HEK293 (cell line): ENCODE measurements around the gene MCTS1.

Experiments used
- CTCF ChIA-PET: fragments of 350-600 bp; formaldehyde crosslinking; extraction: SDS; loops from one replicate; lab custom pipeline; 2021; ENCODE audit warnings: antibody characterized with exemption; lab: Yijun Ruan, JAX
- POLR2A ChIA-PET: fragments of 300-600 bp; formaldehyde crosslinking; extraction: SDS; loops from one replicate; lab custom pipeline; 2020; ENCODE audit warnings: antibody characterized with exemption, inconsistent platforms; lab: Yijun Ruan, JAX
- H3K27ac ChIP-seq: fragments of 200-500 bp; sonication (Bioruptor generic); 2 replicates; pipeline ENCODE4 v1.5.1; 2014; ENCODE audit warnings: low read depth, low read length, control low read depth, inconsistent platforms; ENCODE audit errors: extremely low read depth
- H3K36me3 ChIP-seq, 2 experiments: fragments of 200-500 bp in 1 of 2; sonication (Bioruptor generic) in 1 of 2; 1 replicate in 1 of 2; 2 replicates in 1 of 2; pipeline ENCODE4 v1.5.1; 2014 to 2017; ENCODE audit warnings: inconsistent platforms in 2 of 2, low read length in 2 of 2; ENCODE audit not compliant: control insufficient read depth in 2 of 2, insufficient read depth in 1 of 2
- H3K4me1 ChIP-seq: fragments of 200-500 bp; sonication (Bioruptor generic); 2 replicates; pipeline ENCODE4 v1.5.1; 2014; ENCODE audit warnings: mild to moderate bottlenecking, low read length, inconsistent platforms; ENCODE audit not compliant: control insufficient read depth, insufficient read depth
- H3K4me3 ChIP-seq: 2 replicates; pipeline ENCODE4 v1.5.1; 2011; ENCODE audit warnings: low read depth, mild to moderate bottlenecking, control low read depth, low read length, moderate library complexity
- H3K9me3 ChIP-seq: fragments of 200-500 bp; sonication (Bioruptor generic); 2 replicates; pipeline ENCODE4 v1.5.1; 2014; ENCODE audit warnings: low read depth, low read length, inconsistent platforms; ENCODE audit not compliant: control insufficient read depth, insufficient read depth
- BCL11A ChIP-seq: fragments of 450-650 bp; formaldehyde crosslinking; IDR thresholded peaks from 2 replicates; pipeline ENCODE4 v1.5.1; 2016; ENCODE audit warnings: low read depth, missing biosample characterization, missing genetic modification characterization
- KLF8 ChIP-seq: fragments of 450-650 bp; formaldehyde crosslinking; IDR thresholded peaks from 2 replicates; pipeline ENCODE4 v1.5.1; 2016; ENCODE audit warnings: missing biosample characterization, missing genetic modification characterization
- OSR2 ChIP-seq: fragments of 450-650 bp; formaldehyde crosslinking; IDR thresholded peaks from 2 replicates; pipeline ENCODE4 v1.5.1; 2016; ENCODE audit warnings: missing biosample characterization, missing genetic modification characterization
- SALL2 ChIP-seq: fragments of 450-650 bp; formaldehyde crosslinking; IDR thresholded peaks from 2 replicates; pipeline ENCODE4 v1.5.0; 2017; ENCODE audit warnings: missing biosample characterization, mild to moderate bottlenecking, missing genetic modification characterization, borderline replicate concordance
- TCF7L2 ChIP-seq: IDR thresholded peaks from 2 replicates; pipeline ENCODE4 v1.6.1; 2011; ENCODE audit warnings: low read depth, mild to moderate bottlenecking, inconsistent platforms, low read length, moderate library complexity, borderline replicate concordance
- ZFP3 ChIP-seq: fragments of 450-650 bp; formaldehyde crosslinking; IDR thresholded peaks from 2 replicates; pipeline ENCODE4 v1.5.1; 2016; ENCODE audit warnings: low read depth, missing biosample characterization, missing genetic modification characterization
- ZIC2 ChIP-seq: fragments of 450-650 bp; formaldehyde crosslinking; IDR thresholded peaks from 2 replicates; pipeline ENCODE4 v1.5.1; 2016; ENCODE audit warnings: missing biosample characterization, missing genetic modification characterization
- ZNF114 ChIP-seq: fragments of 450-650 bp; formaldehyde crosslinking; IDR thresholded peaks from 2 replicates; pipeline ENCODE4 v1.5.0; 2017; ENCODE audit warnings: missing biosample characterization, missing genetic modification characterization
- ZNF132 ChIP-seq: fragments of 450-650 bp; formaldehyde crosslinking; IDR thresholded peaks from 2 replicates; pipeline ENCODE4 v1.5.1; 2017; ENCODE audit warnings: missing biosample characterization, missing genetic modification characterization, borderline replicate concordance
- ZNF155 ChIP-seq: fragments of 450-650 bp; formaldehyde crosslinking; IDR thresholded peaks from 2 replicates; pipeline ENCODE4 v1.5.1; 2016; ENCODE audit warnings: missing biosample characterization, missing genetic modification characterization
- ZNF473 ChIP-seq: fragments of 450-650 bp; formaldehyde crosslinking; IDR thresholded peaks from 2 replicates; pipeline ENCODE4 v1.5.1; 2017; ENCODE audit warnings: missing biosample characterization, missing genetic modification characterization
- ZNF544 ChIP-seq: fragments of 450-650 bp; formaldehyde crosslinking; IDR thresholded peaks from 2 replicates; pipeline ENCODE4 v1.5.0; 2017; ENCODE audit warnings: missing biosample characterization, missing genetic modification characterization
- ZNF548 ChIP-seq: fragments of 450-650 bp; formaldehyde crosslinking; IDR thresholded peaks from 2 replicates; pipeline ENCODE4 v1.5.1; 2016; ENCODE audit warnings: missing biosample characterization, missing genetic modification characterization
- ZNF624 ChIP-seq: fragments of 450-650 bp; formaldehyde crosslinking; IDR thresholded peaks from 2 replicates; pipeline ENCODE4 v1.5.1; 2017; ENCODE audit warnings: missing biosample characterization, missing genetic modification characterization
- ZNF670 ChIP-seq: fragments of 450-650 bp; formaldehyde crosslinking; IDR thresholded peaks from 2 replicates; pipeline ENCODE4 v1.5.1; 2016; ENCODE audit warnings: missing biosample characterization, missing genetic modification characterization, low read depth
- ZNF776 ChIP-seq: fragments of 450-650 bp; formaldehyde crosslinking; IDR thresholded peaks from 2 replicates; pipeline ENCODE4 v1.5.0; 2017; ENCODE audit warnings: missing biosample characterization, missing genetic modification characterization, borderline replicate concordance
- ZNF830 ChIP-seq: fragments of 450-650 bp; IDR thresholded peaks from 2 replicates; pipeline ENCODE4 v1.5.0; 2018; ENCODE audit warnings: missing biosample characterization, missing genetic modification characterization, low read depth, mild to moderate bottlenecking, moderate library complexity
- ZSCAN23 ChIP-seq: fragments of 450-650 bp; formaldehyde crosslinking; IDR thresholded peaks from 2 replicates; pipeline ENCODE4 v1.5.1; 2016; ENCODE audit warnings: missing biosample characterization, missing genetic modification characterization
- TF ChIP-seq, protein P1 (sequence below): fragments of 450-650 bp; formaldehyde crosslinking; IDR thresholded peaks from 2 replicates; pipeline ENCODE4 v1.5.1; 2016; ENCODE audit warnings: missing biosample characterization, missing genetic modification characterization, low read depth
- TF ChIP-seq, protein P2 (sequence below): fragments of 450-650 bp; formaldehyde crosslinking; IDR thresholded peaks from 2 replicates; pipeline ENCODE4 v1.5.1; 2016; ENCODE audit warnings: missing biosample characterization, missing genetic modification characterization
- TF ChIP-seq, protein P3 (sequence below): fragments of 450-650 bp; formaldehyde crosslinking; IDR thresholded peaks from 2 replicates; pipeline ENCODE4 v1.5.1; 2017; ENCODE audit warnings: missing biosample characterization, missing genetic modification characterization

Gene MCTS1

GRCh38 chrX:120564925-120565324 lies 39.0 kb upstream of the MCTS1 start:
- CTCF ChIA-PET: no interaction called here

DNA sequence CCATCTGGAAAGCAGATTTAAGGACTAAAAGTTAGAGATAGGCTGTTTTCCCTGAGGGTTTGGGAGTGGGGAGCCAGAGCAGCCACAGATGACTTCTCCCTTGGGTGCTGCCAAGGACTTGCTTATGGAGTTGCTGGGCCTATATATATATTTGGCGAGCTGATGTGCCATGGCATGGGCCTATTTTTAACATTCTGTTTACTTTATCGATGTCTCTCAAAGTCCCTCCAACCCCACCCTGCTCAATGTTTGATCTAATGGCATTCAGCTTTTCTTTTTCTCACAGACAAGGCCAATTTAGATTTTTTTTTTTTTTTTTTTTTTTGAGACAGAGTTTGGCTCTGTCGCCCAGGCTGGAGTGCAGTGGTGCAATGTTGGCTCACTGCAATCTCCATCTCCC lies 37.1 kb upstream of the MCTS1 start:
- H3K9me3 ChIP-seq: no peaks in the 10 kb centered on the region
- CTCF ChIA-PET: interaction anchor here (1.2 kb wide), 1 partner anchor 56 kb away, joined by 3 read pairs; no protein-coding TSS in a partner anchor
- no peaks in the 10 kb centered on the region for H3K4me1 ChIP-seq
- H3K4me3 ChIP-seq: no peak overlapping the region
- no peak overlapping the region for H3K27ac ChIP-seq
- H3K36me3 ChIP-seq: no peaks in the 10 kb centered on the region
- POLR2A ChIA-PET: no interaction called here
- TF ChIP-seq ZNF548 (tag by site-specific recombination): no peak
- TF ChIP-seq ZFP3: no peak
- TF ChIP-seq ZNF132 (tag by site-specific recombination): no peak
- TF ChIP-seq KLF8 (tag by site-specific recombination): no peak
- no peak for TF ChIP-seq ZNF830 (tag by site-specific recombination)
- TF ChIP-seq ZNF155 (tag by site-specific recombination): no peak
- no peak for TF ChIP-seq ZNF624 (tag by site-specific recombination)
- TF ChIP-seq BCL11A (tag by site-specific recombination): no peak
- TF ChIP-seq, all 188 proteins: peak for 0

More at GRCh38 chrX:120564925-120565324, 39.0 kb upstream of the MCTS1 start:
- Histone ChIP-seq H3K27ac (no peak overlapping the region), H3K4me3 (no peak overlapping the region), H3K4me1 (no peaks in the 10 kb centered on the region), H3K36me3 (no peaks in the 10 kb centered on the region), H3K9me3 (no peaks in the 10 kb centered on the region)
- TF ChIP-seq, protein P1, sequence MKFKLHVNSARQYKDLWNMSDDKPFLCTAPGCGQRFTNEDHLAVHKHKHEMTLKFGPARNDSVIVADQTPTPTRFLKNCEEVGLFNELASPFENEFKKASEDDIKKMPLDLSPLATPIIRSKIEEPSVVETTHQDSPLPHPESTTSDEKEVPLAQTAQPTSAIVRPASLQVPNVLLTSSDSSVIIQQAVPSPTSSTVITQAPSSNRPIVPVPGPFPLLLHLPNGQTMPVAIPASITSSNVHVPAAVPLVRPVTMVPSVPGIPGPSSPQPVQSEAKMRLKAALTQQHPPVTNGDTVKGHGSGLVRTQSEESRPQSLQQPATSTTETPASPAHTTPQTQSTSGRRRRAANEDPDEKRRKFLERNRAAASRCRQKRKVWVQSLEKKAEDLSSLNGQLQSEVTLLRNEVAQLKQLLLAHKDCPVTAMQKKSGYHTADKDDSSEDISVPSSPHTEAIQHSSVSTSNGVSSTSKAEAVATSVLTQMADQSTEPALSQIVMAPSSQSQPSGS (tag by site-specific recombination): no peak
- TF ChIP-seq ZNF670 (no peak), OSR2 (tag by site-specific recombination) (no peak), ZSCAN23 (no peak), ZNF776 (tag by site-specific recombination) (no peak), ZNF114 (tag by site-specific recombination) (no peak), TCF7L2 (no peak), ZIC2 (tag by site-specific recombination) (no peak), SALL2 (tag by site-specific recombination) (no peak), ZNF544 (tag by site-specific recombination) (no peak), ZNF473 (tag by site-specific recombination) (no peak)
- TF ChIP-seq, protein P2, sequence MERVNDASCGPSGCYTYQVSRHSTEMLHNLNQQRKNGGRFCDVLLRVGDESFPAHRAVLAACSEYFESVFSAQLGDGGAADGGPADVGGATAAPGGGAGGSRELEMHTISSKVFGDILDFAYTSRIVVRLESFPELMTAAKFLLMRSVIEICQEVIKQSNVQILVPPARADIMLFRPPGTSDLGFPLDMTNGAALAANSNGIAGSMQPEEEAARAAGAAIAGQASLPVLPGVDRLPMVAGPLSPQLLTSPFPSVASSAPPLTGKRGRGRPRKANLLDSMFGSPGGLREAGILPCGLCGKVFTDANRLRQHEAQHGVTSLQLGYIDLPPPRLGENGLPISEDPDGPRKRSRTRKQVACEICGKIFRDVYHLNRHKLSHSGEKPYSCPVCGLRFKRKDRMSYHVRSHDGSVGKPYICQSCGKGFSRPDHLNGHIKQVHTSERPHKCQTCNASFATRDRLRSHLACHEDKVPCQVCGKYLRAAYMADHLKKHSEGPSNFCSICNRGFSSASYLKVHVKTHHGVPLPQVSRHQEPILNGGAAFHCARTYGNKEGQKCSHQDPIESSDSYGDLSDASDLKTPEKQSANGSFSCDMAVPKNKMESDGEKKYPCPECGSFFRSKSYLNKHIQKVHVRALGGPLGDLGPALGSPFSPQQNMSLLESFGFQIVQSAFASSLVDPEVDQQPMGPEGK (tag by site-specific recombination): no peak
- TF ChIP-seq, protein P3, sequence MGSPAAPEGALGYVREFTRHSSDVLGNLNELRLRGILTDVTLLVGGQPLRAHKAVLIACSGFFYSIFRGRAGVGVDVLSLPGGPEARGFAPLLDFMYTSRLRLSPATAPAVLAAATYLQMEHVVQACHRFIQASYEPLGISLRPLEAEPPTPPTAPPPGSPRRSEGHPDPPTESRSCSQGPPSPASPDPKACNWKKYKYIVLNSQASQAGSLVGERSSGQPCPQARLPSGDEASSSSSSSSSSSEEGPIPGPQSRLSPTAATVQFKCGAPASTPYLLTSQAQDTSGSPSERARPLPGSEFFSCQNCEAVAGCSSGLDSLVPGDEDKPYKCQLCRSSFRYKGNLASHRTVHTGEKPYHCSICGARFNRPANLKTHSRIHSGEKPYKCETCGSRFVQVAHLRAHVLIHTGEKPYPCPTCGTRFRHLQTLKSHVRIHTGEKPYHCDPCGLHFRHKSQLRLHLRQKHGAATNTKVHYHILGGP (tag by site-specific recombination): no peak
- POLR2A ChIA-PET: no interaction called here
